Skeletal muscle cell (primary cell): ENCODE data around the gene DNLZ.

Experiments
- DNase-seq: peaks from one replicate; pipeline ENCODE4 v3.0.0-alpha.2; 2010; ENCODE audit warnings: low read depth
- H3K4me3 ChIP-seq: 2 replicates; pipeline ENCODE4 v1.5.1; 2011; ENCODE audit warnings: low read depth, mild to moderate bottlenecking, control low read depth, low read length, moderate library complexity

The DNLZ gene

GRCh38 chr9:136398286-136398685 lies 34.7 kb upstream of the DNLZ start:
- DNase-seq: no peak
- H3K4me3 ChIP-seq: peak overlapping the region; percentile 77

GRCh38 chr9:136397643-136398042 lies 34.1 kb upstream of the DNLZ start:
- no peak for DNase-seq
- no peak overlapping the region for H3K4me3 ChIP-seq

GRCh38 chr9:136396219-136396515 lies 32.6 kb upstream of the DNLZ start:
- no peak for DNase-seq
- no peak overlapping the region for H3K4me3 ChIP-seq

GRCh38 chr9:136395345-136396218 lies 32.0 kb upstream of the DNLZ start:
- no peak for DNase-seq
- no peak overlapping the region for H3K4me3 ChIP-seq

GRCh38 chr9:136395020-136395340 lies 31.4 kb upstream of the DNLZ start:
- DNase-seq: no peak
- H3K4me3 ChIP-seq: no peak overlapping the region

- no peak for DNase-seq
- H3K4me3 ChIP-seq: no peak overlapping the region
Measured at GRCh38 chr9:136394312-136395019, 30.9 kb upstream of the DNLZ start.

- DNase-seq: no peak
- H3K4me3 ChIP-seq: no peak overlapping the region
Measured at GRCh38 chr9:136393531-136393930, 30.0 kb upstream of the DNLZ start.

GRCh38 chr9:136392538-136393449 lies 29.2 kb upstream of the DNLZ start:
- H3K4me3 ChIP-seq: no peak overlapping the region

GRCh38 chr9:136391737-136392537 lies 28.4 kb upstream of the DNLZ start:
- H3K4me3 ChIP-seq: no peak overlapping the region
- no peak for DNase-seq

More at GRCh38 chr9:136392538-136393449, 29.2 kb upstream of the DNLZ start:
- DNase-seq: peak; percentile 16

- DNase-seq: no peak
- H3K4me3 ChIP-seq: no peak overlapping the region
Measured at GRCh38 chr9:136389396-136389795, 25.9 kb upstream of the DNLZ start.

- no peak for DNase-seq
- no peak overlapping the region for H3K4me3 ChIP-seq
Measured at GRCh38 chr9:136387217-136387616, 23.7 kb upstream of the DNLZ start.

GRCh38 chr9:136386018-136386417 lies 22.5 kb upstream of the DNLZ start:
- H3K4me3 ChIP-seq: no peak overlapping the region
- DNase-seq: no peak

GRCh38 chr9:136385015-136385414 lies 21.5 kb upstream of the DNLZ start:
- DNase-seq: no peak

GRCh38 chr9:136383436-136383835 lies 19.9 kb upstream of the DNLZ start:
- H3K4me3 ChIP-seq: no peak overlapping the region
- DNase-seq: no peak

More at GRCh38 chr9:136385015-136385414, 21.5 kb upstream of the DNLZ start:
- no peak overlapping the region for H3K4me3 ChIP-seq

GRCh38 chr9:136381966-136382513 lies 18.5 kb upstream of the DNLZ start:
- no peak overlapping the region for H3K4me3 ChIP-seq
- DNase-seq: no peak

- DNase-seq: no peak
- no peak overlapping the region for H3K4me3 ChIP-seq
Measured at GRCh38 chr9:136381311-136381710, 17.8 kb upstream of the DNLZ start.

GRCh38 chr9:136380381-136380780 lies 16.8 kb upstream of the DNLZ start:
- H3K4me3 ChIP-seq: no peak overlapping the region
- no peak for DNase-seq

GRCh38 chr9:136379891-136380290 lies 16.3 kb upstream of the DNLZ start:
- DNase-seq: no peak
- H3K4me3 ChIP-seq: no peak overlapping the region

- DNase-seq: no peak
- no peak overlapping the region for H3K4me3 ChIP-seq
Measured at GRCh38 chr9:136379401-136379800, 15.9 kb upstream of the DNLZ start.
